ENCODE data around the gene NRIP3. TPM values are rescaled to one million over a fixed set of nuclear protein-coding genes. Genes with fewer than 3 reads are reported as not detected.
"Not testable (repeated sequence)": the region's sequence is repeated elsewhere in the genome, so short reads cannot be mapped to it uniquely, and the experiment has no call there.

NRIP3 gene
- total and polyA plus RNA-seq, 9 donors = 0.76 to 1.6 (median 1.00) TPM

DNA sequence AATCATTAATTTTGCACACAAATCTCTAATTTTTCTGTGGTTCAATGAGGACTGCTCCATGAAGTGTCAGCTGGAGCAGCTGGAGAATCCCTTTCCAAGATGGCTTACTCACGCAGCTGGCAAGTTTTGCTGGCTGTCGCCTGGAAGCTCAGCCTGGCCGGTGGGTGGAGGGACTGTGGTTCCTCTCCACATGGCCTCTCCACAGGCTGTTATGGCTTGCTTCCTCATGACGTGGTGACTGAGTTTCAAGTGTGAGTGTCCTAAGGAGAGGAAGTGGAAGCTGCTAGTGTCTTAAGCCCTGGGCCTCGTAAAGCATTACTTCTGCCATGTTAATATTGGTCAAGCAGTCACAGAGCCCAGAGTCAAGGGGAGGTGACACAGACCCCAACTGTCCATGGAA, 14.0 kb upstream of the NRIP3 start:
- WGBS (ENCODE audit: insufficient coverage) = 19% methylated on average over 2 of the region's 5 CpGs
- peak; percentile 85 for DNase-seq
- no peak overlapping the region for H3K4me3 ChIP-seq (ENCODE audit: low read length)
- peak overlapping the region; percentile 8 for H3K27ac ChIP-seq (ENCODE audit: low read length)
- no peaks in the 10 kb centered on the region for H3K9me3 ChIP-seq (replicated peaks; ENCODE audit: control insufficient read depth, low read depth, low read length)
- peaks cover 3% of the 10 kb centered on the region for H3K36me3 ChIP-seq (ENCODE audit: control insufficient read depth, insufficient read depth, low read length)
- H3K27me3 ChIP-seq (ENCODE audit: control insufficient read depth, insufficient read depth, low read length) = no peaks in the 10 kb centered on the region
- peaks cover 22% of the 10 kb centered on the region for H3K4me1 ChIP-seq (ENCODE audit: control insufficient read depth, insufficient read depth, low read length)

DNA sequence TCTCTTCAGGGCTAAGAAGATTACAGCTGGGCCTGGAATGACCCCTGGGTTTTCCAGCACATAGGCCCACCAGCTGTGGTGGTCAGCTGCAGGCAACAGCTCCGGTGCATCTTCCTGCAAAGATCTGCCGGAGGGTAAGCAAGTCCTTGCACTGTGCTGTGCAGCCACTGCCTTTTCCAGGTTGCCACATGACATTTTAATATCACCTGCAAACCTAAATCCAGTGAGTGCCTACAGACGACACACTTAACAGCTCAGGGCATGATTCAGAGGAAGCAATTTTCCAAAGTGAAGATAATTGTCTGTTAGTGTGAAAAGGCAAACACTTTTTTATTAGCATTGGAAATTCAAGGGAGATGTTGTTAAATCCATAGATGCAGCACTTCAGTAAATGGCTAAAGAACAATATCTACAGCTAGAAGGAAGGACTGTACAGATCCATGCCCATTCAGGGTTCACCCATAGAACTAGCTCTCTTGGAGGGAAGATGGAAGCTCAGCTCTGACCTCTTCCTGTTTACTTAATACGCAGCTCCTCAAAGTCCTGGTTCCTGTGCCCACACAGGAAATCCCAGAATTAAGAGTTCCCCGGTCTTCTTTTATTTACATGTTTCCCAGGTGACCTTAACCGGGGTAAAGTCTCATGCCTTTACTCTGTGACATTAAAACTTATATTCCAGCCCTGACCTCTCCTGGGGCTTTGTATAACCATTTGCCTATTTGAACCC, 13.3 kb upstream of the NRIP3 start:
- no peak overlapping the region for H3K4me3 ChIP-seq (ENCODE audit: low read length)
- WGBS (ENCODE audit: insufficient coverage) = 83% methylated on average over 3 of the region's 6 CpGs
- peaks cover 22% of the 10 kb centered on the region for H3K4me1 ChIP-seq (ENCODE audit: control insufficient read depth, insufficient read depth, low read length)
- no peak for DNase-seq
- H3K27me3 ChIP-seq (ENCODE audit: control insufficient read depth, insufficient read depth, low read length) = no peaks in the 10 kb centered on the region
- H3K9me3 ChIP-seq (replicated peaks; ENCODE audit: control insufficient read depth, low read depth, low read length) = no peaks in the 10 kb centered on the region
- H3K36me3 ChIP-seq (ENCODE audit: control insufficient read depth, insufficient read depth, low read length) = peaks cover 3% of the 10 kb centered on the region
- no peak overlapping the region for H3K27ac ChIP-seq (ENCODE audit: low read length)

DNA sequence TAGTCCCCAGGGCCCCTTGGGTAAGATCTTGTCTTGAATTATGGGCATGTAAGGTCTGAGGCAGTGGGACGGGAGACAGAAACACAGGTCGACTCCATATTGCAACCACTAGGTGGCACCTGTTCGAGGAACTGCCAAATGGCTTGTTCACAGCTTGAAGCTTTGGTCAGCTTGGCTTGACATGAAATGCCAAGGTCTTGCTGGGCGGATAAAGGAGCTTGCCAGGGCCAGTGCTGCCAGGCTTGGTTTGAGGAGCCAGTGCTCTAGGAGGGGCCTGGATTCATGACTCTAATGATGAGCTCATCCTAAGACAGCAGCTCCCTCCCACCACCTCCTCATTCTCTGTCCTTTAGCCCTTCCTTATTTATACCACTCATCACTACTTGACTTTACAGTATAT, 11.9 kb upstream of the NRIP3 start:
- Histone ChIP-seq H3K27ac (ENCODE audit: low read length) (no peak overlapping the region), H3K4me3 (ENCODE audit: low read length) (no peak overlapping the region), H3K9me3 (replicated peaks; ENCODE audit: control insufficient read depth, low read depth, low read length) (no peaks in the 10 kb centered on the region), H3K4me1 (ENCODE audit: control insufficient read depth, insufficient read depth, low read length) (peaks cover 22% of the 10 kb centered on the region), H3K36me3 (ENCODE audit: control insufficient read depth, insufficient read depth, low read length) (peaks cover 2% of the 10 kb centered on the region), H3K27me3 (ENCODE audit: control insufficient read depth, insufficient read depth, low read length) (no peaks in the 10 kb centered on the region)
- 5% methylated on average over 4 of the region's 4 CpGs for WGBS (ENCODE audit: insufficient coverage)
- DNase-seq = peak; percentile 83

DNA sequence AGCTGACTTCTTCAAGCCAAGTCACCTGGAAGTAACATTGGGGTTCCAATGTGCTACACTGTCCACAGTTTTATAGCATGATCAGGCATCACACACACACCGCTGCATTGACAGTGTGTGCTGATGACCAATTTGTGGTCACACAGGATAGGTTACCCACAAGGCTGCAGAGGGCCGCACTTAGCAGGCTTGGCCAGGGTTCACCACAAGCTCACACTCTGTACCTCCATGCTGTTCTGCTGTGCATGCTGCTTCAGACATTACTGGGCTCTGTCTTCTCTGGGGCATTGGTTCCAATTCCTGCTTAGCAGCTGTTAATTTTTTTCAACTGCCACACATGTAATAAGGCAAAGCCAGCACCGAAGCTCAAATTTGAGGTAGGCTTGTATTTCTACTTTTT, 11.0 kb upstream of the NRIP3 start:
- Histone ChIP-seq H3K4me1 (ENCODE audit: control insufficient read depth, insufficient read depth, low read length) (peaks cover 22% of the 10 kb centered on the region), H3K36me3 (ENCODE audit: control insufficient read depth, insufficient read depth, low read length) (no peaks in the 10 kb centered on the region), H3K9me3 (replicated peaks; ENCODE audit: control insufficient read depth, low read depth, low read length) (no peaks in the 10 kb centered on the region), H3K27me3 (ENCODE audit: control insufficient read depth, insufficient read depth, low read length) (no peaks in the 10 kb centered on the region), H3K27ac (ENCODE audit: low read length) (no peak overlapping the region), H3K4me3 (ENCODE audit: low read length) (no peak overlapping the region)
- 95% methylated on average over 2 of the region's 3 CpGs for WGBS (ENCODE audit: insufficient coverage)
- no peak for DNase-seq

DNA sequence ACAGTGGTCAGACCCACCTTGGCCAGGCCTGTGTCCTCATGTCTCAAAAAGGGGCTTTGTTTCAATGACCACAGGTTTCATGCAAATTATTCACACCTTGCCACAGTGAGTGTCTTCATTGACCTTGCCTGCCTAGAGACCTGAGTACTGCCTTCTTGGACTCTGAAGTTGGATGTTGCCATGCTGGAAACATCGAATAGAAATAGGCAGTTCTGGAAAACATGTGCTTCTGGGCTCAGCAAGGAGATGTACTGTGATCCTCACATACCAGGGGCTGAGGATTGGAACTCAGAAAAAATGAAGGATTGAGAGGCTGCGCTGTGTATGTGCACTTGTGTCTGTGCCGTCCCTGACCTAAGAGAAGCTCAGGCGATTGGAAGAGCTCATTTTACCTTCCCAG, 9.6 kb upstream of the NRIP3 start:
- Histone ChIP-seq H3K27ac (ENCODE audit: low read length) (no peak overlapping the region), H3K9me3 (replicated peaks; ENCODE audit: control insufficient read depth, low read depth, low read length) (no peaks in the 10 kb centered on the region), H3K27me3 (ENCODE audit: control insufficient read depth, insufficient read depth, low read length) (no peaks in the 10 kb centered on the region), H3K4me3 (ENCODE audit: low read length) (no peak overlapping the region), H3K36me3 (ENCODE audit: control insufficient read depth, insufficient read depth, low read length) (no peaks in the 10 kb centered on the region), H3K4me1 (ENCODE audit: control insufficient read depth, insufficient read depth, low read length) (peaks cover 22% of the 10 kb centered on the region)
- no peak for DNase-seq
- 75% methylated on average over 4 of the region's 4 CpGs for WGBS (ENCODE audit: insufficient coverage)

DNA sequence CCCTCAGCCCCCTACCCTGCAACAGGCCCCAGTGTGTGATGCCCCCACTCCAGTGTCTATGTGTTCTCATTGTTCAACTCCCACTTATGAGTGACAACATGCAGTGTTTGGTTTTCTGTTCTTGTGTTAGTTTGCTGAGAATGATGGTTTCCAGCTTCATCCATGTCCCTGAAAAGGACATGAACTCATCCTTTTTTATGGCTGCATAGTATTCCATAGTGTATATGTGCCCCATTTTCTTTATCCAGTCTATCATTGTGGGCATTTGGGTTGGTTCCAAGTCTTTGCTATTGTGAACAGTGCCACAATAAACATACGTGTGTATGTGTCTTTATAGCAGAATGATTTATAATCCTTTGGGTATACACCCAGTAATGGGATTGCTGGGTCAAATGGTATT, 5.7 kb upstream of the NRIP3 start:
- H3K4me1 ChIP-seq (ENCODE audit: control insufficient read depth, insufficient read depth, low read length) = not testable (repeated sequence)
- no CpG with 5 or more reads among the region's 1 CpG for WGBS (ENCODE audit: insufficient coverage)
- H3K27me3 ChIP-seq (ENCODE audit: control insufficient read depth, insufficient read depth, low read length) = peaks cover 13% of the 10 kb centered on the region

DNA sequence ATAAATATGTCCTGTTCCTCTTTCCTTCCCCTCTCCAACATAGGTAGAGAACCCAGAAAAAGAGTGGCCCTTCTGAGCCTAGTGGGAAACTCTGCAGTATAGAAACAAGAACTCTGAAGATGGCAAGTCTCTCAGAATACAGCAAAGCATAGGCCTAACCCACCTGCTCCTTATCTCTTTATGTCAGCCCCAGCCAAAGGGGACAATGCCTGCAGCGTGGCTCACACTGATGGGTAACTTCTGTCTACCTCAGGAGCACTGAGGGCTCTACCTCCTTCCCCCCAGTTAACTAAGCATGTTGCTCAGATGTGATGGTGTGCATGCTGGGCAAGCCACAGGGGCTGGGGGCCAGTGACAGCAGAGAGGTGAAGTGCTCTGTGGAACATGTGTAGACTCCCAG, 4.9 kb upstream of the NRIP3 start:
- no peak for DNase-seq
- Histone ChIP-seq H3K27ac (ENCODE audit: low read length) (no peak overlapping the region), H3K4me1 (ENCODE audit: control insufficient read depth, insufficient read depth, low read length) (peaks cover 7% of the 10 kb centered on the region), H3K9me3 (replicated peaks; ENCODE audit: control insufficient read depth, low read depth, low read length) (no peaks in the 10 kb centered on the region), H3K36me3 (ENCODE audit: control insufficient read depth, insufficient read depth, low read length) (no peaks in the 10 kb centered on the region), H3K4me3 (ENCODE audit: low read length) (no peak overlapping the region), H3K27me3 (ENCODE audit: control insufficient read depth, insufficient read depth, low read length) (peaks cover 21% of the 10 kb centered on the region)
- WGBS (ENCODE audit: insufficient coverage) = no CpG with 5 or more reads among the region's 1 CpG

More for the DNA sequence above, 5.7 kb upstream of the NRIP3 start:
- DNase-seq; H3K9me3 ChIP-seq (replicated peaks; ENCODE audit: control insufficient read depth, low read depth, low read length); H3K27ac ChIP-seq (ENCODE audit: low read length); H3K4me3 ChIP-seq (ENCODE audit: low read length); H3K36me3 ChIP-seq (ENCODE audit: control insufficient read depth, insufficient read depth, low read length): not testable (repeated sequence)

DNA sequence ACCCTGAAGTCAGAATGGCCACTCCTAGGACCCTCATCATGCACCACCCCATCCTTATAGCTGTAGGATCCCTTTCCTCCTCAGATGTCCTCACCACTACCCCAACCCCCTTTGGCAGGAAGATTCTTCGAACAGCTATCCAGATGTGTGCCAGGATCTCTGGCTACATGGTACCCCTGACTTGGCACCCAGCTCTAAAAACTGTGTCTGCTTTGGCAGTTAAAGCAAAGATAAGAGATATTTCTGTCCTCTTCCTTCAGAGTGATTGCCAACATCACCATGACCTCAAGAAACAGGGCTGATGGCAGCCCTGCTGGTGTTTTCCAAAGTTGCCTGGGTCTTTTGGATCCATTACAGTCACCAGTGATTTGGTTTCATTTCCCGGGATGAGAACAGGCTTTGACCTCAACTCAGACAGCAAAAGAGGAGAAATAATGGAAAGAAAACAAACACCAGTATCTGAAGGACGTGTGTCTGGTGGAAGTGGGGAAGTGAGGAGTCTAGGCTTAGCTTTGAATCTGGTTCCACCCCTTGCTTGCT, 4.3 kb upstream of the NRIP3 start:
- WGBS (ENCODE audit: insufficient coverage) = 63% methylated on average over 3 of the region's 3 CpGs
- Histone ChIP-seq H3K9me3 (replicated peaks; ENCODE audit: control insufficient read depth, low read depth, low read length) (no peaks in the 10 kb centered on the region), H3K27ac (ENCODE audit: low read length) (no peak overlapping the region), H3K4me1 (ENCODE audit: control insufficient read depth, insufficient read depth, low read length) (peaks cover 12% of the 10 kb centered on the region), H3K4me3 (ENCODE audit: low read length) (no peak overlapping the region), H3K27me3 (ENCODE audit: control insufficient read depth, insufficient read depth, low read length) (peaks cover 26% of the 10 kb centered on the region), H3K36me3 (ENCODE audit: control insufficient read depth, insufficient read depth, low read length) (no peaks in the 10 kb centered on the region)
- no peak for DNase-seq

DNA sequence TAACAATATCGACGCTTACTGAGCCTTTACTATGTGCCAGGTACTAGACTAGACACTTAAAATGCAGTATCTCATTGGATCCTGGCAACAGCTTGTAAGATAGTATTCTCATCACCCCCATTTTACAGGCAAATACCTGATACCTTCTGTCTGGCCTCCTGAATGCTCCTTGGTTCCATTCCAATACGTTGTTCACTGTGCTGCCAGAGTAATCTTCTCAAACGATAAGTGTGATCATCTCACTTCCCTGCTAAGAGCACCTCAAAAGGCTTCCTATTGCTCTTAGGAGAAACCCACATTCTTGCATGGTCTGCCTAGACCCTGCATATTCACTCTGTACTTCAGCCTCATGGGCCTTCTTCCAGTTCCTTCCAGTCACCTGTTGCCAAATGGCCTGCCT, 1.3 kb upstream of the NRIP3 start:
- H3K36me3 ChIP-seq (ENCODE audit: control insufficient read depth, insufficient read depth, low read length) = no peaks in the 10 kb centered on the region
- WGBS (ENCODE audit: insufficient coverage) = 37% methylated on average over 2 of the region's 4 CpGs
- H3K9me3 ChIP-seq (replicated peaks; ENCODE audit: control insufficient read depth, low read depth, low read length) = no peaks in the 10 kb centered on the region
- H3K27me3 ChIP-seq (ENCODE audit: control insufficient read depth, insufficient read depth, low read length) = peaks cover 45% of the 10 kb centered on the region
- H3K27ac ChIP-seq (ENCODE audit: low read length) = no peak overlapping the region
- DNase-seq = no peak
- H3K4me3 ChIP-seq (ENCODE audit: low read length) = no peak overlapping the region
- H3K4me1 ChIP-seq (ENCODE audit: control insufficient read depth, insufficient read depth, low read length) = peaks cover 16% of the 10 kb centered on the region

DNA sequence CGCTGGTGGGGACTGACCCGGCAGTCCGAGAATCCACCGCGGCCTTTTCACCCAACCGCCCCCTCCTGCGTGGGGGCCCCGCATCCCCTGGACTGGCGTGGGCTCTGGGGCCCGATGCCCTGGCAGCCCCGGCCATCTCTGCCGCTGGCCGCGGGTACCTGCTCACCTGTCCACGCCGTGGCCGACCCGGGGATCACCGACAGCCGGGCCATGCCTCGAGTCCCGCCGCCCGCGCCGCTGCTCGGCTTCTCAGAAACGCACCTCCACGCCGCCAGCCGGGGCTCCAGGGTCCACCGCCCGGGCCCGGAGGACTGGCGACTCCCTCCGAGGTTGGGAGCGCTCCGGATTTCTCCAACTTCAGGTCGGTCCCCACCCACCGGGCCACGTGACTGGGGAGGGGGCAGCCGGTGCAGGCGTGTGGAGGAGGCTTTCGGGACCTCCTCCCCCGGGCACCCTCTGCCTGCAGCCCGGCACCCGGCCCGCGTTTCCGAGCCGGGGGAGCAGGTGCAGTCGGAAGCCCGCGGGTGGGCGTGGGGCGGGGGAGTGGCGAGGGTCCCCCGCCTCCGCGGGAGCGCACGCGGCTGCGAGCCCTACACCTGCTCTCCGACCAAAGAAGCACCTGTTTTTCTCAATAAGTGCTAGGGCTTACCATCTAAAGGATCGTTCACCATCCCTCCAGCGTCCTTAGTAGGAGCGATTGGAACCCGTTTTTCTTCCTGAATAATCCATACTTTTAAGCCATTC, 554 bp upstream of the NRIP3 start:
- Histone ChIP-seq H3K4me3 (ENCODE audit: low read length) (peak overlapping the region; percentile 34), H3K36me3 (ENCODE audit: control insufficient read depth, insufficient read depth, low read length) (no peaks in the 10 kb centered on the region), H3K9me3 (replicated peaks; ENCODE audit: control insufficient read depth, low read depth, low read length) (no peaks in the 10 kb centered on the region), H3K27ac (ENCODE audit: low read length) (no peak overlapping the region), H3K27me3 (ENCODE audit: control insufficient read depth, insufficient read depth, low read length) (peaks cover 45% of the 10 kb centered on the region), H3K4me1 (ENCODE audit: control insufficient read depth, insufficient read depth, low read length) (peaks cover 16% of the 10 kb centered on the region)
- 2% methylated on average over 65 of the region's 69 CpGs for WGBS (ENCODE audit: insufficient coverage)
- no peak for DNase-seq

All from muscle of leg (tissue), 11 donors.